RWPE2 (cell line): Measurements from ENCODE around the gene ISLR2.

Experiments used
- ATAC-seq: fragments of 200-7000 bp; cut with Tn5 transposase; 3 replicates; pipeline ENCODE4 v1.9.1; 2021; ENCODE audit warnings: low read depth
- DNase-seq: peaks from one replicate; pipeline ENCODE4 v3.0.0-alpha.2; 2020; ENCODE audit warnings: low spot score
- H3K27ac ChIP-seq: fragments of 450-650 bp; 2 replicates; pipeline ENCODE4 v1.5.1; 2017; ENCODE audit warnings: mild to moderate bottlenecking; ENCODE audit not compliant: poor library complexity, severe bottlenecking
- H3K27me3 ChIP-seq: fragments of 250-450 bp; sonication (Bioruptor Pico); 2 replicates; pipeline ENCODE4 v1.5.1; 2021; ENCODE audit warnings: mild to moderate bottlenecking, moderate library complexity; ENCODE audit not compliant: insufficient read depth, poor library complexity, severe bottlenecking
- H3K36me3 ChIP-seq: fragments of 250-450 bp; sonication (Bioruptor Pico); 2 replicates; pipeline ENCODE4 v1.5.1; 2020; ENCODE audit warnings: low read depth, mild to moderate bottlenecking, moderate library complexity
- H3K4me1 ChIP-seq: fragments of 250-450 bp; sonication (Bioruptor Pico); 2 replicates; pipeline ENCODE4 v1.5.1; 2021; ENCODE audit warnings: mild to moderate bottlenecking, moderate library complexity; ENCODE audit not compliant: insufficient read depth, poor library complexity, severe bottlenecking
- H3K4me3 ChIP-seq: fragments of 250-450 bp; sonication (Bioruptor Pico); 2 replicates; pipeline ENCODE4 v1.5.1; 2021; ENCODE audit warnings: mild to moderate bottlenecking, moderate library complexity; ENCODE audit not compliant: severe bottlenecking
- H3K9me3 ChIP-seq: fragments of 250-450 bp; sonication (Bioruptor Pico); 2 replicates; pipeline ENCODE4 v1.5.1; 2021; ENCODE audit warnings: mild to moderate bottlenecking, moderate library complexity; ENCODE audit not compliant: severe bottlenecking
- TF ChIP-seq, protein P1 (sequence below): fragments of 450-650 bp; IDR thresholded peaks from one replicate; pipeline ENCODE4 v1.5.1; 2017; ENCODE audit warnings: mild to moderate bottlenecking, moderate library complexity; ENCODE audit not compliant: poor library complexity, severe bottlenecking

The ISLR2 gene

DNA sequence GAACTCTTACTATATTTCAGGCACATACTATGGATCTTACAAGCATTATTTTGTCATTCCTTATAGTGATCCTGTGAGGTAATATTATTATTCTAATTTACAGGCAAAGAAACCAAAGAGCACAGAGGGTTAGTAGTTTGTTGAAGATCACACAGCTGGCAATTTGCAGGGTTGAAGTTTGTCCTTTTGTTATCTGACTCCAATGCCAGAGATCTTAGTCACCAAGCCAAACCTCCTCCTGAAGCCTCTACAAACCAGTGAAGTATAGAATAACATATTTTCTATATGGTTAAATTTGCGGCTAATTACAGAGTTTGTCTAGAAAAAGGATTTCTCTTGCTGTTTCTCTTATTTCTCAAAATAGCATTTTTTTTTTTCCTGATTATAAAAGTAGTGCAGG is 11.2 kb downstream of the ISLR2 start:
- H3K27me3 ChIP-seq = peaks cover 14% of the 10 kb centered on the region
- ATAC-seq (no peak), DNase-seq (no peak)
- H3K36me3 ChIP-seq = no peaks in the 10 kb centered on the region
- no peak overlapping the region for H3K4me3 ChIP-seq
- no peaks in the 10 kb centered on the region for H3K4me1 ChIP-seq
- H3K27ac ChIP-seq = no peak overlapping the region
- TF ChIP-seq, protein P1, sequence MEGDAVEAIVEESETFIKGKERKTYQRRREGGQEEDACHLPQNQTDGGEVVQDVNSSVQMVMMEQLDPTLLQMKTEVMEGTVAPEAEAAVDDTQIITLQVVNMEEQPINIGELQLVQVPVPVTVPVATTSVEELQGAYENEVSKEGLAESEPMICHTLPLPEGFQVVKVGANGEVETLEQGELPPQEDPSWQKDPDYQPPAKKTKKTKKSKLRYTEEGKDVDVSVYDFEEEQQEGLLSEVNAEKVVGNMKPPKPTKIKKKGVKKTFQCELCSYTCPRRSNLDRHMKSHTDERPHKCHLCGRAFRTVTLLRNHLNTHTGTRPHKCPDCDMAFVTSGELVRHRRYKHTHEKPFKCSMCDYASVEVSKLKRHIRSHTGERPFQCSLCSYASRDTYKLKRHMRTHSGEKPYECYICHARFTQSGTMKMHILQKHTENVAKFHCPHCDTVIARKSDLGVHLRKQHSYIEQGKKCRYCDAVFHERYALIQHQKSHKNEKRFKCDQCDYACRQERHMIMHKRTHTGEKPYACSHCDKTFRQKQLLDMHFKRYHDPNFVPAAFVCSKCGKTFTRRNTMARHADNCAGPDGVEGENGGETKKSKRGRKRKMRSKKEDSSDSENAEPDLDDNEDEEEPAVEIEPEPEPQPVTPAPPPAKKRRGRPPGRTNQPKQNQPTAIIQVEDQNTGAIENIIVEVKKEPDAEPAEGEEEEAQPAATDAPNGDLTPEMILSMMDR = no peak
- H3K9me3 ChIP-seq = no peaks in the 10 kb centered on the region

DNA sequence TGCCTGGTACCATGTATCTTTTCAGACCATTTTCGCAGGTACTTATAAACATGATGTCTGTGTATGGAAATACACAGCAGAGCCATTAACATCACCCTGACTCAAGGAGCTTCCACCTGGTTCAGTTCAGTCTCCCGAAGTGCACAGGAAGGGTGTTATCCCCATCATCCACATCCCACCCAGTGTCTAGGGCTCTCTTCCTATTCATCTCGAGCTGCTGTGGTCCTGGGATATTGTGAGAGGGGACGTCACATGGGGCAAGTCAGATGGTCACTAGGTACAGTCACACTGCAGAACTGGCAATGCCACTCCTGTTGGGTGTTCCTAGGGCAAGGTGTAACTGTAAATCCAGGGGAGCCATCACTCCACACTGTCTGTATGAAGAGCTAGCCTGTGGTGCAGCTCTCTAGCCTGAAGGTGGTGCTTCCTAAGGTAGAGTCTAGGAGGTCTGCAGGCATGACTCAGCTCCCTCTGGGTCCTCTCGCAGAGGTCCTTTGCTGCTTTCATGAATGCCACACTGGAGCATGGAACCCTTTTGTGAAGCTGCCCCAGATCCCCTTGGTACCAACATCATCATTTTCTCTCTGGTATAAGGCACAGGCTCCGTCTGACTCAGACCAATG is 13.9 kb downstream of the ISLR2 start:
- peaks cover 4% of the 10 kb centered on the region for H3K27me3 ChIP-seq
- peak; percentile 89 for ATAC-seq
- TF ChIP-seq, protein P1 = peak; percentile 22
- H3K27ac ChIP-seq = no peak overlapping the region
- H3K36me3 ChIP-seq = no peaks in the 10 kb centered on the region
- no peaks in the 10 kb centered on the region for H3K4me1 ChIP-seq
- H3K4me3 ChIP-seq = no peak overlapping the region
- no peaks in the 10 kb centered on the region for H3K9me3 ChIP-seq
- DNase-seq = no peak

DNA sequence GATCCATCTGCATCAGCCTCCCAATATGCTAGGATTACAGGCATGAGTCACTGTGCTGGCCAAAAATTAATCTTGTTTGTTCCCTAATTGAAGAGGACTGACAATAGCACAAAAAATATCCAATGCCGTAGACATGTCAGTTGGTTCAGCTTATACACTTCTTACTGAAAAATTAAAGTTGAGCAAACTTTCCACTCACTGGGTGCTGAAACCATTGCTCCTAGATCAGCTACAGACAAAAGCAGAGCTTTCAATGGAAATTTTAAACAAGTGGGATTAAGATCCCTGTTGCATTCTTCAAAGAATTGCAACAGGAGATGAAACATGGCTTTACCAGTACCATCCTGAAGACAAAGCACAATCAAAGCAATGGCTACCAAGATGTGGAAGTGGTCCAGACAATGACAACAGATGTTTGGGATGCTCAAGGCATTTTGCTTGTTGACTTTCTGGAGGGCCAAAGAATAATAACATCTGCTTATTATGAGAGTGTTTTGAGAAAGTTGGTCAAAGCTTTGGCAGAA is 16.0 kb downstream of the ISLR2 start:
- TF ChIP-seq, protein P1 = no peak
- Histone ChIP-seq H3K4me1 (no peaks in the 10 kb centered on the region), H3K27ac (no peak overlapping the region), H3K4me3 (no peak overlapping the region), H3K36me3 (no peaks in the 10 kb centered on the region), H3K9me3 (no peaks in the 10 kb centered on the region), H3K27me3 (no peaks in the 10 kb centered on the region)
- DNase-seq = no peak
- ATAC-seq = no peak

DNA sequence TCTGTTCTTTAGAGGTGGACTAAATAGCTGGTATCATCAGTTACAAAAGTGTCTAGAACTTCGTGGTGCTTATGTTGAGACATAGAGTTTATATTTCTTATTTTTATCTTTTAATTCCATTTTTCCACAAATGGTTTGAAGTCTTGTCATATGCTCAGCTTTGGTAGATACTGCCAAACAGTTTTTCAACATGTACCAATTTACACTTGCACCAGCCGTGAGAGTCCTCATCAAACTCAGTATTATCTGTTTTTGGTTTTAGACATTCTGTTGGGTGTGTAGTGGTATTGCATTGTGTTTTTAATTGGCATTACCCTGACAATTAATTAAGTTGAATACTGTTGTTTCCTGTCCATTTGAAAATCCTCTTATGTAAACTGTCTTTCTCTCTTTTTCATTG is 16.7 kb downstream of the ISLR2 start:
- TF ChIP-seq, protein P1 = no peak

DNA sequence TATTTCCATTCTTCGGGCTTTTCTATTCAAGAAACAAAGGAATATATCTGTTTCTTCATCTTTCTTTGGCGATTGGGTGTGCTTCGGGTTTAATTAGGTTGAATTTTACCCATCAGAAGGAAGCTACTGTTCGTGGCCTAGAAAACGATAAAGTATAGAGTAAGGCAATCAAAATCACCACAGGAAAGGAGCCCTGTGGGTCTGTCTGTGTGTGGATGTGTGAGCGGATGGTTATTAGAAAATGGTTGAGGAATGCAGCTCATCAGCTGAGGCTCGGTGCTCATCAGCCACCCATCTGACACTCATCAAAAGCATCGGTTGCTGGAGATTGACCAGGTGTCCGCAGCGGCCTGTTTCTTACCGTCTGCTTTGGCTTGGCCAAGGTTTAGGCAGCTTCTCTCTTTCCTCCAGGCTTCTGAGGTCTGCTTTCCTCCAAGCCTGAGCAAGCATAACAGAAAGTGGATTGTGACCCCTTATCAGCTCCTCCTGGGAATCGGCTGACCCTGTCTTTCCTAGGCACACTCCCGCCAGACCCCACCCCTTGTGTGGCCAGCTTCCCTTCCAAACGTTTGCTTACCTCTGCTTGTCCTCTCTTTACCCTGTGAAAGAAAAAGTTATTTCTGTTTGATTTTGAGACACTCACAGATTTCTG is 25.5 kb downstream of the ISLR2 start:
- Histone ChIP-seq H3K27ac (no peak overlapping the region), H3K4me3 (no peak overlapping the region), H3K9me3 (no peaks in the 10 kb centered on the region), H3K4me1 (no peaks in the 10 kb centered on the region), H3K36me3 (no peaks in the 10 kb centered on the region), H3K27me3 (no peaks in the 10 kb centered on the region)
- TF ChIP-seq, protein P1 = no peak
- DNase-seq (no peak), ATAC-seq (no peak)

More for the DNA sequence above, 16.7 kb downstream of the ISLR2 start:
- H3K36me3 ChIP-seq = no peaks in the 10 kb centered on the region
- H3K4me3 ChIP-seq = no peak overlapping the region
- ATAC-seq (no peak), DNase-seq (no peak)
- no peaks in the 10 kb centered on the region for H3K9me3 ChIP-seq
- H3K4me1 ChIP-seq = no peaks in the 10 kb centered on the region
- H3K27ac ChIP-seq = no peak overlapping the region
- no peaks in the 10 kb centered on the region for H3K27me3 ChIP-seq
